HG02623 (cell line): ENCODE measurements around the gene UNC93B1.

Source experiments
- ATAC-seq: cut with Tn5 transposase; IDR thresholded peaks from one replicate; pipeline ENCODE4 v1.9.1; 2021; ENCODE audit warnings: moderate library complexity; ENCODE audit not compliant: unreplicated experiment

UNC93B1 gene

DNA sequence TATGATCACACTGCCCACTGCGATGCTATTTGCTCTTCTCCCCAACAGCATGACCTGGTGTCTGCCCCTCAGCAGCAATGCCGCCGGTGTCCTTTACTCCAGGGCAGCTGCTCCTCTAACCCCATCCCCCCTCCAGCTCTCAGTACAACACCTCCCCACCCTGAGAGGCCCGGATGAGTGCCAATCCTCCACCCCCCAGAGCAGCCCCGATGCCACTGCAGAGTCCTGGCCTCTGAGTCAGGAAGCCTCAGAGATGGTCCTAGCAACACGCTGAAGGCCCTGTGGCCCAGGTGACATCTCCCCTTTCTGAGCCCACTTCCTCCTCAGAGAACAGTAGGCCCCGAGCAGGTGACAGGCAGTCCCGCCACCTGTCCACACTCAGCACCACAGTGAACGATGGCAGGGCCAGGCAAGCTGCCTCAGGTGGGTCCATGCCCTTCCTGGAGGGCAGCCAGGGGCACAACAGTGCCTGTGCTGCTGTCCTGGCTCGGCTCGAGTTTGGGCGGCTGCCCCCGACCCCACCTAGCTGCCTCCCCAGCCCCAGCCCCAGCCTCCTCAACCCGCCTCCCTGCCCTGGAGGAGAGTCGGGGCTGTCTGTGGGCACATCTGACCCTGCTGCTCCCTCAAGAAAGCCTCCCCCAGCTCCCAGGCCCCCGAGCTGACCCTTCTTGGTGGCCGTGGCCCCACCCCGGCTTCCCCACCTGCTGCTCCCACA lies 22.7 kb upstream of the UNC93B1 start:
- no peak for ATAC-seq

DNA sequence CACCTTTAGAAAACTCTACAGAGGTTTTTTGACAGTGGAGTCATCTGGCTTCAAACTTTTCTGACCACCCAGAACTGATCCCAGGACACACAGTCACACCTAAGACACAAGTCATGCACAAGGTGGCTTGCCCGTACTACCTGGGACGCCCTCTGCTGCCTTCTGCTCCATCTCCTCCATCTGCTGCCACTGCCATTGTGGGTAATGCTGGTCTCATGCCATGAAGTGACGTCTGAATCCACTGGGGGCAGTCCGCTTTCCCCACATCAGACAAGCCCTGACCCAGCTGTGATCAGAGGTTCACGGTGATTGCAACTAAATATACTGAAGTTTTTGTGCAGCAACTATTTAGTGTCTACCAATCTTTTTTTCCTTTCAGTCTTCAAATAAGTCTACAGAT lies 21.1 kb upstream of the UNC93B1 start:
- no peak for ATAC-seq

DNA sequence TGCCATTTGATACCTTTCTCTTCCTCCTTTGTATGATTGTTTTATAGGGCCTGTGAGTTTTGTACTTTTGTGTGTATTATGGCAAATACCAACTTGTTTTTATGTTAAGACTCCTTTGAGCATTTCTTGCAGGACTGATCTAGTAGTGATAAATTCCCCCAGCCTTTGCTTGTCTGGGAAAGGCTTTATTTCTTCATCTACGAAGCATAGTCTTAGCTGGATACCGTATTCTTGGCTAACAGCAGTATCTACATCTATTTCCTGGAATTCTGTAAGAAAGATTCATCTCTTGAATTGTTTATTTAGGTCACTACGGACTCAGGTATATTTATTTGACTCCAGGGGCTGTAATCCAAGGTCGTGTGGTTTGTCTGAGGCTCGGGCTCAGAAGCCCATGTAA lies 20.6 kb upstream of the UNC93B1 start:
- ATAC-seq, result no peak

DNA sequence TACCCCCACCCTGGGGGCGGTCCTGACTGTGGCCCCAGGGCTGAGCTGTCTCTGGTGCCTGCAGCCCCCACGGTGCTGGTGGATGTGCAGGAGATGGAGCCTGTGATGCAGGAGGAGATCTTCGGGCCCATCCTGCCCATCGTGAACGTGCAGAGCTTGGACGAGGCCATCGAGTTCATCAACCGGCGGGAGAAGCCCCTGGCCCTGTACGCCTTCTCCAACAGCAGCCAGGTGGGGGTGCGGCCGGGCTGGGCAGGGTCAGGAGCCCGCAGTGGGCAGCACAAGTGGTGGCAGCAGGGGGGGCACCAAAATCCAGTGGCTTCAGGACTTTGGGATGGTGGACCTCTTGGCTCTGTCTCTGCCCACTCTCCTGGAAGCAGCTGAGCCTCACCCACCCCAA lies 18.6 kb upstream of the UNC93B1 start:
- no peak for ATAC-seq

DNA sequence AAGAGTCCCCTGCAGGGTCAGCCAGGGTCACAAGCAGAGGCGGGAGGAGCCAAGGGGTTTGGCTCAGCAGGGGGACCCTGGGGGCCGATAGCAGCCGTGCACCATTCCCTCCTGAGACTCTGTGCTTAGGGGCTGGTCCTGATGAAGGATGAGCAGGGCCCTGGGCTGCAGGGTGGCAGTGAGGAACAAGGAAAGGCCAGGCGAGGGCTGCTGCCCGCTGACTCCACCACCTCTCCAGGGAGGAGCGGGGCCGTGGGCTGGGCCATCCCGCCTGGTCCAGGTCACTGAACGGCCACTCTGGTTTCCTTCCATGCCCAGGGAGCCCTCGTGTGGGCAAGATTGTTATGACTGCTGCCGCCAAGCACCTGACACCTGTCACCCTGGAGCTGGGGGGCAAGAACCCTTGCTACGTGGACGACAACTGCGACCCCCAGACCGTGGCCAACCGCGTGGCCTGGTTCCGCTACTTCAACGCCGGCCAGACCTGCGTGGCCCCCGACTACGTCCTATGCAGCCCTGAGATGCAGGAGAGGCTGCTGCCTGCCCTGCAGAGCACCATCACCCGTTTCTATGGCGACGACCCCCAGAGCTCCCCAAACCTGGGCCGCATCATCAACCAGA lies 17.4 kb upstream of the UNC93B1 start:
- no peak for ATAC-seq

DNA sequence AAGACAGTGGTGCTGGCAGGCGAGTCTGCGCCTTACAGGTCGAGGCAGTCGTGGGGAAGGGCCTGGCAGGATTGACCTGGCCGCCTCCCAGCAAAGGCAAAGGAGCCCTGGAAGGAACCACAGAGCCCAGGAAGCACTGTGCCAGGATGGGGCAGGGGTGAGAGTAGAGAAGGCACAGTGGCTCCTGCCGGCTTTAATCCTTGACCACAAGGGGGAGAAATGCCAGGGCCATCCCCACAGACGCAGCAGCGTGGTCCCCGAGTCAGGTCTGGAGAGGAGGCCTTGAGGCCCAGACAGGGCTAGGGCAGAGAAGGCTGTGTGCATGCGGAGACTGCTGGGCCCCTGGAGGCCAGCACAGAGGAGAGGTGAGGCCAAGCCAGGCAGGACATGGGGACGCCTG lies 16.7 kb upstream of the UNC93B1 start:
- ATAC-seq, result no peak

DNA sequence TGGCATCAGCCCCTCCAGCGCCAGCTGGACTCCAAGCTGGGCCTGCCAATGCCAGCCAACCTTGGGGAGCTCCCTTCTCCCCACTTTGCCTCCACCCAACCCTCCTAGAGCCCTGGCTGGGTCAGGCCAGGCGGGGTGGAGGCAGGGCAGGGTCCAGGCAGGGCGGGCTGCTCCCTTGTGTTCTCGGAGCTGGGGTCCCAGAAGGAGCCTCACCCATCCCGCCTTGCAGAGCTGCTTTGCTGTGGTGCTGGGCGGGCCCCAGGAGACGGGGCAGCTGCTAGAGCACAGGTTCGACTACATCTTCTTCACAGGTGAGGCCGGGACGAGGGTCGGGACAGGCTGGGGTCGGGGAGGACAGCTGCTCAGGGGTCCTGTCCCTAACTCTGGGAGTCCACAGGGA lies 15.6 kb upstream of the UNC93B1 start:
- no peak for ATAC-seq

DNA sequence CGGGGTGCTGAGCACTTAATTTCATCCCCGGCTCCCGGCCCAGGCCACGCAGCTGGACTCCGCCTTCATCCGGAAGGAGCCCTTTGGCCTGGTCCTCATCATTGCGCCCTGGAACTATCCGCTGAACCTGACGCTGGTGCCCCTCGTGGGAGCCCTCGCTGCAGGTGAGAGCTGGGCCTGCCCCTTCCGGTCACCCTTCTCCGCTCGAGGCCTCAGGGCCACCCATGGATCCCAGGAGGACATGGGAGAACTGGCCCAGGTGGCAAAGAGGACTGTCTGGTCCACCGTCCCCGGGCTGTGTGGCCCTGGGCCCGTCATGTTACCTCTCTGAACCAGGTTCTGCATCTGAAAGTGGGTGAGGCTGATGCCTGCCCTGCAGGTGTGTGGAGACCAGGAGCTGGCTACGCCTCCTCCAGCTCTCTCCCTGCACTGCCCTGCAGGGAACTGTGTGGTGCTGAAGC lies 14.9 kb upstream of the UNC93B1 start:
- no peak for ATAC-seq

DNA sequence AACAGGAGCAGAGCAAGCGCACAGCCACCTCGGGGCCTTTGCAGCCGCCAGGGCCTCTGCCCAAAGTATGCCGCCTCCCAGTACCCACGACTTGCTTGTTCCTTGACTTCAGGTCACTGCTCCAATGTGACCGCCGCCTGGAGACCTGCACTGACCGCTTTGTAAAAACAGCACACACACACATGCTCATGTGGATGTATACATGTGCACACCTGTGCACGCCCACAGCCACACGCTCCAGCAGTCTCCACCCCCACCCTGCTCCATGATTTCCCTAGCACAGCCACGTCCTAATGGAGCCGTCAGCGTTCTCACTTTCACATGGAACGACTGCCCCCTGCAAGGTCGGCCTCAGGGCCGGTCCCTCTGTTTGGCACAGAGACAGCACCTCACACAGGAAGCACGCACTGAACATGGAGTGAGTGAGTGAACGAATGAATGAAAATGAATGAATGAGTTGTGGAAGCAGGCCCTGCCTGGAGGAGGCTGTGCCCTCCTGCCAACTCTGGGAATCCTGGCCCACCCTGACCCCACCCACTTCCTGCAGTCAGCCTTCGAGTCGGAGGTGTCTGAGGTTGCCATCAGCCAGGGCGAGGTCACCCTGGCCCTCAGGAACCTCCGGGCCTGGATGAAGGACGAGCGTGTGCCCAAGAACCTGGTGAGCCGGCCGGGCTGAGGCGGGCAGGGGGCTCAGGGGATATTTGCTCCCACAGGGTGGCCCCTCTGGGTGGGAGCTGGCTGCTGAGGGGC lies 14.3 kb upstream of the UNC93B1 start:
- no peak for ATAC-seq

DNA sequence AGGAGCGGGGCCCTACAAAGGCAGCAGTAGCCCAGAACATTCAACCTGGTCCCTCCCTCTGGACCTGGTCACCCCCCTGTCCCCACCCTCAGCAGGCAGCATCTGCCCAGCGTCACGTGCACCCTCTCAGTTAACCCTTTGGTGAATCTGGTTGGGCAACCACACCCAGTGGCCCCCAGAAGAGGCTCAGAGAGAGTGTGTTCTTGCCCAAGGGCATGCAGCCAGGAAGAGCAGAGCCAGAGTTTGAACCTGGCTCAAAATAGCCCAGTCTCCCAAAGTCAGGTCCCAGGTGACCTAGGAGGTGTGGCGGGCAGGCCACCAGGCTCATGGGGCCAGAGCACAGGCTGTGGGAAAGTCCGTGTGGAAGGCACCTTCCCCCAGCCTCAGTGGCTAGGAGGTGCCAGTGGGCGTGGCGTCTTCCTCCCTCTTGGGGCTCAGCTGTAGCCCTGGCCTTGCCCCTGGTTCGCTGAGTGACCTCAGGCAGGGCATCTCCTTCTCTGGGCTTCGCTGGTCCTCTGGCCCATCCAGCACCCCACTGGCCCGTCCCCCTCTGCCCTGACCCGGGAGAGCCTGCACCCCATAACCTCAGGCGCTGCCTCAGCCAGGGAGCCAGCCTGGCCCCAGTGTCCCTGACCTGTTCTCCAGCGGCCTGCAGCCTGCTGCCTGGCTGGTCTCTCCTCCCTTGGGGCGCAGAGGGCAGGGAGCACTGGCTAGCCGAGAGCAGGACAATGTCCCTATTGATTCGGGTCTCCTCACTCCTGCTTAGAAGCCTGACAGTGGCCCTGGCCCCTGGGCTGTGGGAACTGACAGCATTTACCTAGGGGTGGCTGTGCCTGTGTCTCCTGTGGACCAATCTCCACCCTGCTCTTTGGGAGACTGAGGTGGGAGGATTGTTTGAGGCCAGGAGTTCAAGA lies 13.3 kb upstream of the UNC93B1 start:
- no peak for ATAC-seq

DNA sequence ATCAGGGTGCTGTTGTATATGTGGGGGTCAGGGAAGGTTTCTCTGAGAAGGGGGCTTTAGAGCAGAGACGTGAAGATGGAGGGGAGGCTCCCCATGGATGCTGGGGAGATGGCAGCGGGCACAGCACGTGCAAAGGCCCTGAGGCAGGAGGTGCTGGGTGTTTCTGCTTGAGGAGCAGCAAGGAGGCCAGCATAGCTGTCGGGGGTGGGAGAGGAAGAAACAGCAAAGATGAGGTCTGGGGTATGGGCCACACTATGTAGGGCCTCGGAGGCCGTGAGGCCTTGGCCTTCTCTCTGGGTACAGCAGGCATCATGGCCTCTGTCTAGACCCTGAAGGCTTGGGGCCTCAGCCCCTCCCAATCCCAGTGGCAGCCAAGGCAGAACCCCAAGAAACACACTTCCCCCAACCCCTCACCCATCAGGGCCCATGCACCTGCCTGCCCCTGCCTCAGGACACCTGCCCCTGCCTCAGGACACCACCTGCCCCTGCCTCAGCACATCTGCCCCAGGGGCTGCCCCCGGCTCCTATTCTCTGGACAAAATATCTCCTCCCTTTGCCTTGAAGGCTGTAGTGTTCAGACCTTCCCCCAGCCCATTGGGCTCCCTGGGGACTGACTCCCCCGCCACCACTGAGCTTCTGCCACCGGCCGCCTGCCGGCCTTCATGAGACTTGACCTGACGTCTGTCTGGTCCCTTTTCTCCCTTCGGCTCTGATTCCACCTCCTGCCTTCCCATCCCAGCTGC lies 12.4 kb upstream of the UNC93B1 start:
- ATAC-seq, result no peak

DNA sequence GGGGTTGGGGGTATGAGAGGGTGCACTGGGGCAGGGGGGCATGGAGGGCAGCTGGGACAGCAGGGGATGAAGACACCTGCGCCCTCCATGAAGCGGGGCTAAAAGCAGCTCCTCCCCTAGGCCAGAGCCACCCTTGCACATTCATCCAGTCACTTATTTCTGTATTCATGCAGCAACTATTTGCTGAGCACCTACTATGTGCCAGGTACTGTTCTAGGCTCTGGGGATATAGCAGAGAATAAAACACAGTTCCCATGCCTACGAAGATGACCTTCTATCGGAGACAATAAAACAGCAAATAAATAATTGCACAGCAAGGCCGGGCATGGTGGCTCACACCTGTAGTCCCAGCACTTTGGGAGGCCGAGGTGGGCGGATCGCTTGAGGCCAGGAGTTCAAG lies 11.6 kb upstream of the UNC93B1 start:
- ATAC-seq, result no peak

DNA sequence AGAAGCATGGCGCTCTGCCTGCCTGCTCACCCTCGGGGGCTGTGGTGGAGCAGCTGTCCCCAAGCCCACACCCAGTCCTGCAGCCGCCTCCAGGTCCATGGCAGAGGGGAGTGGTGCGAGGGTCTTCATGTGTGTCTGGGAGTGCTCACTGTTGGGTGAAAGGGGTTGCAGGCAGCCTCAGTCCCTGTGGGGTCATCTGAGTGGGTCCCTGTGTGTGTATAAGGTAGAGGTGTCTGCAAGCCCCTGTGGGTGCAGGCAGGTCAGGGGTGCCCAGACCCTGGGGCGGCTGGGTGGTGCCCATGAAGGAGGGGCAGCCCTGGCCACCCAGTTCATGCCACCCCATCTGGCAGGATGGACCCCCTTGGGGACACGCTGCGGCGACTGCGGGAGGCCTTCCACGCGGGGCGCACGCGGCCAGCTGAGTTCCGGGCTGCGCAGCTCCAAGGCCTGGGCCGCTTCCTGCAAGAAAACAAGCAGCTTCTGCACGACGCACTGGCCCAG lies 11.1 kb upstream of the UNC93B1 start:
- ATAC-seq, result no peak

DNA sequence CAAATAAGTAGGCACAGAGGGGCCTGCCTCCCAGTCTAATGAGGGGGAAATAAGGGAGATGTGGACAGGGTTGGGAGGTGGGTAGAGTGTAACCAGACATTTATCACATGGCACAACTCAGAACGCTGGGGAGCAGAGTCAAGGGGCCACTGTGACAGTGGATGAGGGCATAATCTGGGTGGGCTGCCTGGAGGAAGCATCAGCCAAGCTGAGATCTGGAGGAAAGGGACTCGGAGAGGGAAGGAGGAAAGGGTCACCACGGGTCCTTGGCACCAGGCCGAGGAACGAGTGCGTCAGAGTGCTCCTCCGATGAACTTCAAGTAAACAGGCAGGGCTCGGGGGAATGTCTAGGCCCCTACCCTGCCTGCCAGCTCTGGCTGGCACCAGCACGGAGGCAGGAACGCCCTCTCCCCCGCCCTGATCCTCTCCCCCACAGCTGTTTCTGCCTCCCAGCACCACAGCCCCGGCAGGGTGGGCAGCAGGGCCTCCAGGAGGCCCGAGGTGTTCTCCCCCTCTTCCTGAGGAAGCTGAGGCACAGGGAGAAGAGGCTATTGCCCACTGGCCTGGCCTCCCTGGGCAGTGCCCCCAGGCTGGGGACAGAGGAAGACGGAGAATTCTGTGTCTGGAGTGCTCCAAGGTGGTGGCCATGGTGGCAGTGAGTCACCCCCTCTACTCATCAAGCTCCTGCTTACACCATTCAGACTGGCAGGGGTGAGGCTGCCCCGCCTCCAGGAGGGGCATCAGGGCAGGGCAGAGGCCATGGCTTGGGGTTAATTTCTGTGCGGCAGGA lies 10.5 kb upstream of the UNC93B1 start:
- no peak for ATAC-seq

DNA sequence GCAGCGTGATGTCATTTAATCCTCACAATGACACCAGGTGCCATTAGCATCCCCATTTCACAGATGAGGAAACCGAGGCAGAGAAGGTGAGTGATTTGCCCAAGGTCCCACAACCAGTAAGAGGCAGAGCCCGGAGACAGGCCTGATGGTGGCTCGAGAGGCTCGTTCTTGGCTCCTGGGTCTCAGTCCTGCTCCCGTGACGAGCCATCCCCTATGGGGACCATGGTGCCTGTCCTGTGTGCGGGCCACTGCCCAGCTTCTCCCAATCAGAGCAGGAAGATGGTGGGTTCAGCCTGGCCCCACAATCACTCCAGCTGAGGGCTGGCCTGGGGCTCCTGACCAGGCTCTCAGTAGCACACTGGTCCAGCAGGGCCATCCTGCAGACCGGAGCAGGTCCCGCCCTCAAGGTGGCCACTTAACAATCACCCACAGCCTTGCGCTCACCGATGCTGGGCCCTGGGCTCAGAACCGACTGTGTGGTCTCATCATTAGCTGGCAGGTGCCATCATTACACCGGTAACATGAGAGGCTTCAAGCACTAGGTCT lies 9.8 kb upstream of the UNC93B1 start:
- ATAC-seq, result no peak

DNA sequence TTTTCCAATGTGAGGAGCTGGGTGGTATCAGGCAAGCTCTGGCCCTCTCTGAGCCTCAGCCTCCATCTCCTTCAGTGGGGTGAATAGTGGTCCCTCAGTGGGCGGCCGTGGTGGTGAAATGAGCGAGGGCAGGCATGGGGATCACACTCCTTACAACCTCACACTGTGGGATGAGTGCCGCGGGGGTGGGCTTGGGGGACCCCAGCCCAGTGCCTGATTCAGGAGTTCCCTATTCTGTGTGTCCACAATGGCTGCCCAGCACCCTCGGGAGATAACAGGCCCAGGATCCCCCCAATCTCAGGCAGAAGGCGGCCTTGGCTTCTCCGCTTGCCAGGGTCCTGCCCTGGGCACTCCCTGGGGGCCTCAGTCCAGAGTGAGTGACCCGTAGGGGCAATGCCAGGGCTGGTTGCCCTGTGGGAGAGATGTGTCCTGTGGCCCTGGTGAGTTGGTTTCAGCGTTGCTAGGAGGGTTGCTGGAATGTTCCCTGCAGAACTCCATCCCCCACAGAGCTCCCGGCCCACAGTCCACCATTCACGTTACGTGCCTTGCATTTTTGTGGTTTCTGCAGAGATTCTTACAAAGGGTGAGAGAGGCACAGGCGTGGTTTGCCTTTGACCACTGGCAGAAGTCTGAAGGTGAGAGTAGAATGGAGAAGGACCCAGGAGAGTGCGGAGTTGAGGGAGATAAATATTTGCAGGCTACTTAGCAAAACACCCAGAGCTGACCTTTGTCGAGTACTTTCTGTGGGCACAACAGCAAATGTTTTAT lies 9.1 kb upstream of the UNC93B1 start:
- ATAC-seq, result no peak

DNA sequence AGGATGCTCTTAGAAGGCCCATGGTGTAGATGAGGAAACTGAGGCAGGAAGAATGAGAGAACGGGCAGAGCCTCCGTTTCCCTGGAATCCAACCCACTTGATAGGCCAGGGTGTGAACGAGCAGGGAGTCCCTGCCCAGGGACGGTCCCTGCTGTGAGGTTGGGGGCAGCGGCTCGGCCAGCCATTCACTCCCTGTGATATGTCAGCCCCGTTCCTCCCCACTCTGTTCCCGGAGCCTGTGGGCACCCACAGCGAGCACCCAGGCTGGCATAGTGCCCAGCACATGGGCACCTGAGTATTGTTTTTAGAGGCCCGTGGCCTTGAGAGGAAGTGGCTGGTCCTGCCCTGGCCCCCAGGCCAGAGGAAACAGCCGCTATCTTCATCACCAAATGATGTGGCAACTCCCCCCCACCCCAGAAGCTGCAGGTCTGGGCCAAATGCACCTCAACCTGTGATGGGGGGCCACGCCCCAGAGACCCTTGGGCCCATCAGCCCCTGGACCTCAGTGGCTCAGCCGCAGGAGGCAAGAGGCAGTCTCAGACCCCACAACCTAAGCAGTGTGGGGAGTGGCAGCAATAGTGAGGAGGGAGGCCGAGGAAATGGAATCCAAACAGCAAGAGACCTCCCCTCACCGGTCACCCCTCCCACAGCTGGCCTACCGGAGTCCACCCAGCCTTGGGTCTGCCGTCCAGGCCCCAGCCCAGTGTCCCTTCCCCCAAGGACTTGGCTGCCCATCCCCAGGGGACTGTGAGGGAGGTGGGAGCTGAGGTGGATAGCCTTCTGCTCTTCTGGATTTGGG lies 8.3 kb upstream of the UNC93B1 start:
- no peak for ATAC-seq
